Measurements from ENCODE around the gene TSPAN11.

DNA sequence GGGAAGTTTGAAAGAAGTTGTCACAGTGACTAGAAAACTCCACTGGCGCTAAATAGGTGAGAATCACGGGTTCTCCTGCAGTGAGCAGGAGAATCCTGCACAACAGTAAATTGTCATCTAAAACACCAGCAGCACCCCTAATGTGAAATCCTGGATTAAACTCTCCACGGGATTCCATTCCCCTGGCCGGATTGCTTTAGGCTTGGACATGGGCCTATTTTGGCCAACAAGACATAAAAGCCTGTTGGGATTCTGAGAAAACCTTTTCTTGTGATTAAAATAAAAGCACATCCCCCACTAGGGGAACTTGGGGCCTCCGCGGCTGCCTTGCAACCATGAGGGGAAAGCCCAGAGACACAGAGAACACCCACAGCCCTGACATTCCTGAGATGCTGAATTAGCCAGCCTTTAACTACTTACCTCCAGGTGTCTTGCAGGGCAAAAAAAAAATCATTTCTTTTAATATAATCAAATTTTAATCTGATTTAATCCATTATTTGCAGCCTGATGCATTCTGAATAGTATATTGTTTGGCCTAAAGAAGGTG lies 21.0 kb upstream of the TSPAN11 start:
- TF ChIP-seq, protein P1, sequence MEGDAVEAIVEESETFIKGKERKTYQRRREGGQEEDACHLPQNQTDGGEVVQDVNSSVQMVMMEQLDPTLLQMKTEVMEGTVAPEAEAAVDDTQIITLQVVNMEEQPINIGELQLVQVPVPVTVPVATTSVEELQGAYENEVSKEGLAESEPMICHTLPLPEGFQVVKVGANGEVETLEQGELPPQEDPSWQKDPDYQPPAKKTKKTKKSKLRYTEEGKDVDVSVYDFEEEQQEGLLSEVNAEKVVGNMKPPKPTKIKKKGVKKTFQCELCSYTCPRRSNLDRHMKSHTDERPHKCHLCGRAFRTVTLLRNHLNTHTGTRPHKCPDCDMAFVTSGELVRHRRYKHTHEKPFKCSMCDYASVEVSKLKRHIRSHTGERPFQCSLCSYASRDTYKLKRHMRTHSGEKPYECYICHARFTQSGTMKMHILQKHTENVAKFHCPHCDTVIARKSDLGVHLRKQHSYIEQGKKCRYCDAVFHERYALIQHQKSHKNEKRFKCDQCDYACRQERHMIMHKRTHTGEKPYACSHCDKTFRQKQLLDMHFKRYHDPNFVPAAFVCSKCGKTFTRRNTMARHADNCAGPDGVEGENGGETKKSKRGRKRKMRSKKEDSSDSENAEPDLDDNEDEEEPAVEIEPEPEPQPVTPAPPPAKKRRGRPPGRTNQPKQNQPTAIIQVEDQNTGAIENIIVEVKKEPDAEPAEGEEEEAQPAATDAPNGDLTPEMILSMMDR (IDR thresholded peaks at IDR 0.05) = no peak
- TF ChIP-seq POLR2A (IDR thresholded peaks at IDR 0.05) = no peak

Measured in body of pancreas (tissue), 4 donors.